H9 (cell line): Measurements from ENCODE around the gene MTFMT. TPM values are rescaled to one million over a fixed set of nuclear protein-coding genes. Genes with fewer than 3 reads are reported as not detected.

ENCODE experiments used
- DNase-seq: peaks from one replicate; pipeline ENCODE4 v3.0.0-alpha.2; 2017
- H2AFZ ChIP-seq: one replicate; pipeline ENCODE4 v1.6.1; 2013; ENCODE audit warnings: mild to moderate bottlenecking, low read length, control low read depth, moderate library complexity
- H2AK5ac ChIP-seq: 2 replicates; pipeline ENCODE4 v1.6.1; 2013; ENCODE audit warnings: low read length, control low read depth, mixed read lengths; ENCODE audit not compliant: insufficient read length
- H2BK120ac ChIP-seq: one replicate; pipeline ENCODE4 v1.6.1; 2013; ENCODE audit warnings: low read depth, mild to moderate bottlenecking, low read length, control low read depth, inconsistent platforms; ENCODE audit not compliant: poor library complexity, severe bottlenecking
- H2BK12ac ChIP-seq: 2 replicates; pipeline ENCODE4 v1.6.1; 2013; ENCODE audit warnings: low read length, control low read depth, mixed read lengths, low read depth; ENCODE audit not compliant: insufficient read length
- H2BK15ac ChIP-seq: 2 replicates; pipeline ENCODE4 v1.6.1; 2013; ENCODE audit warnings: low read depth, low read length, control low read depth
- H2BK20ac ChIP-seq: one replicate; pipeline ENCODE4 v1.6.1; 2013; ENCODE audit warnings: low read depth, mild to moderate bottlenecking, low read length, control low read depth, inconsistent platforms; ENCODE audit not compliant: poor library complexity, severe bottlenecking
- H2BK5ac ChIP-seq: 2 replicates; pipeline ENCODE4 v1.6.1; 2013; ENCODE audit warnings: low read length, control low read depth, mixed read lengths; ENCODE audit not compliant: insufficient read length
- H3K14ac ChIP-seq: 2 replicates; pipeline ENCODE4 v1.6.1; 2013; ENCODE audit warnings: low read length, control low read depth; ENCODE audit not compliant: insufficient read depth
- H3K18ac ChIP-seq: 2 replicates; pipeline ENCODE4 v1.6.1; 2013; ENCODE audit warnings: low read depth, mild to moderate bottlenecking, mixed read lengths, low read length, control low read depth; ENCODE audit not compliant: insufficient read length
- H3K23ac ChIP-seq: 2 replicates; pipeline ENCODE4 v1.6.1; 2013; ENCODE audit warnings: low read length, control low read depth, mixed read lengths, low read depth; ENCODE audit not compliant: insufficient read length
- H3K23me2 ChIP-seq: 2 replicates; pipeline ENCODE4 v1.6.1; 2013; ENCODE audit warnings: low read depth, mild to moderate bottlenecking, mixed read lengths, low read length, control low read depth; ENCODE audit not compliant: insufficient read length, poor library complexity, severe bottlenecking
- H3K27ac ChIP-seq: 2 replicates; pipeline ENCODE4 v1.5.1; 2013; ENCODE audit warnings: low read length, control low read depth, mixed read lengths, low read depth; ENCODE audit not compliant: insufficient read length
- H3K27me3 ChIP-seq: 2 replicates; pipeline ENCODE4 v1.6.1; 2013; ENCODE audit warnings: low read length, control low read depth, inconsistent platforms; ENCODE audit not compliant: insufficient read depth
- H3K4ac ChIP-seq: 2 replicates; pipeline ENCODE4 v1.6.1; 2013; ENCODE audit warnings: low read depth, mild to moderate bottlenecking, control low read depth, inconsistent platforms, low read length, moderate library complexity
- H3K4me1 ChIP-seq: 2 replicates; pipeline ENCODE4 v1.6.1; 2013; ENCODE audit warnings: low read length, control low read depth, inconsistent platforms; ENCODE audit not compliant: insufficient read depth
- H3K4me2 ChIP-seq: 2 replicates; pipeline ENCODE4 v1.6.1; 2013; ENCODE audit warnings: low read length, control low read depth, mixed read lengths; ENCODE audit not compliant: insufficient read length, insufficient read depth
- H3K56ac ChIP-seq: 2 replicates; pipeline ENCODE4 v1.6.1; 2013; ENCODE audit warnings: low read depth, mild to moderate bottlenecking, mixed read lengths, low read length, control low read depth; ENCODE audit not compliant: insufficient read length
- H3K79me1 ChIP-seq: 2 replicates; pipeline ENCODE4 v1.6.1; 2013; ENCODE audit warnings: low read depth, mild to moderate bottlenecking, moderate library complexity, low read length, control low read depth, inconsistent platforms; ENCODE audit not compliant: insufficient read depth, poor library complexity, severe bottlenecking
- H3K79me2 ChIP-seq: 2 replicates; pipeline ENCODE4 v1.6.1; 2013; ENCODE audit warnings: low read length, control low read depth, inconsistent platforms; ENCODE audit not compliant: insufficient read depth
- H3K9ac ChIP-seq: 2 replicates; pipeline ENCODE4 v1.6.1; 2013; ENCODE audit warnings: low read length, control low read depth, mixed read lengths; ENCODE audit not compliant: insufficient read length; ENCODE audit errors: extremely low read depth
- H3K9me3 ChIP-seq: one replicate; pipeline ENCODE4 v1.6.1; 2013; ENCODE audit warnings: low read depth, low read length, inconsistent platforms; ENCODE audit not compliant: control insufficient read depth
- H3T11ph ChIP-seq: one replicate; pipeline ENCODE4 v1.6.1; 2013; ENCODE audit warnings: mild to moderate bottlenecking, low read length, control low read depth, inconsistent platforms
- H4K20me1 ChIP-seq: one replicate; pipeline ENCODE4 v1.6.1; 2013; ENCODE audit not compliant: control insufficient read depth, insufficient read length, insufficient read depth
- H4K5ac ChIP-seq: 2 replicates; pipeline ENCODE4 v1.6.1; 2013; ENCODE audit warnings: low read depth, mild to moderate bottlenecking, mixed read lengths, low read length, control low read depth; ENCODE audit not compliant: insufficient read length
- H4K8ac ChIP-seq: replicated peaks from 2 replicates; pipeline ENCODE4 v1.6.1; 2013; ENCODE audit warnings: low read length, control low read depth, mixed read lengths, low read depth; ENCODE audit not compliant: insufficient read length
- H4K91ac ChIP-seq: 2 replicates; pipeline ENCODE4 v1.6.1; 2013; ENCODE audit warnings: low read depth, mild to moderate bottlenecking, moderate library complexity, mixed read lengths, low read length, control low read depth; ENCODE audit not compliant: insufficient read length
- H3K27ac Mint-ChIP-seq, 3 experiments: 2 replicates in 2 of 3; 3 replicates in 1 of 3; pipeline ENCODE4 v1.8.0; 2020 to 2021; ENCODE audit warnings: mixed read lengths in 3 of 3, mild to moderate bottlenecking in 1 of 3, moderate library complexity in 1 of 3
- H3K27me3 Mint-ChIP-seq: 2 replicates; pipeline ENCODE4 v1.8.0; 2021; ENCODE audit warnings: low read depth, mild to moderate bottlenecking, moderate library complexity, mixed read lengths
- H3K36me3 Mint-ChIP-seq, 3 experiments: 2 replicates in 2 of 3; 3 replicates in 1 of 3; pipeline ENCODE4 v1.8.0; 2020 to 2021; ENCODE audit warnings: low read depth in 3 of 3, mixed read lengths in 3 of 3; ENCODE audit not compliant: insufficient read depth in 1 of 3
- H3K4me1 Mint-ChIP-seq, 2 experiments: 2 replicates each; pipeline ENCODE4 v1.8.0; 2020; ENCODE audit warnings: mixed read lengths in 2 of 2
- H3K4me3 Mint-ChIP-seq, 2 experiments: 2 replicates in 1 of 2; 3 replicates in 1 of 2; pipeline ENCODE4 v1.8.0; 2020 to 2021; ENCODE audit warnings: mild to moderate bottlenecking in 2 of 2, mixed read lengths in 2 of 2, moderate library complexity in 1 of 2
- H3K9me3 Mint-ChIP-seq, 2 experiments: 2 replicates in 1 of 2; 3 replicates in 1 of 2; pipeline ENCODE4 v1.8.0; 2020; ENCODE audit warnings: mild to moderate bottlenecking in 2 of 2, mixed read lengths in 2 of 2, moderate library complexity in 1 of 2
- WGBS: extraction: QIAGEN DNeasy Blood & Tissue Kit; methylation state at CpG from one replicate; pipeline ENCODE4 v1.1.7; 2013; ENCODE audit warnings: missing lambda C conversion rate, low lambda C conversion rate, mixed read lengths; ENCODE audit not compliant: insufficient read length; ENCODE audit errors: extremely low coverage; 5-methylcytosine and 5-hydroxymethylcytosine counted together
- total RNA-seq: library from RNA; stranded (reverse); gene quantifications from 2 replicates; pipeline ENCODE4 v1.2.1, GENCODE V29; 2021
- TF ChIP-seq, protein P1 (sequence below): fragments of 200-600 bp; sonication (generic); conservative IDR thresholded peaks from 3 replicates; pipeline ENCODE4 v1.8.0; 2021; ENCODE audit warnings: antibody characterized with exemption, mild to moderate bottlenecking

MTFMT gene
- total RNA-seq, 1 experiment from 2014 or later: 16.0 TPM

DNA sequence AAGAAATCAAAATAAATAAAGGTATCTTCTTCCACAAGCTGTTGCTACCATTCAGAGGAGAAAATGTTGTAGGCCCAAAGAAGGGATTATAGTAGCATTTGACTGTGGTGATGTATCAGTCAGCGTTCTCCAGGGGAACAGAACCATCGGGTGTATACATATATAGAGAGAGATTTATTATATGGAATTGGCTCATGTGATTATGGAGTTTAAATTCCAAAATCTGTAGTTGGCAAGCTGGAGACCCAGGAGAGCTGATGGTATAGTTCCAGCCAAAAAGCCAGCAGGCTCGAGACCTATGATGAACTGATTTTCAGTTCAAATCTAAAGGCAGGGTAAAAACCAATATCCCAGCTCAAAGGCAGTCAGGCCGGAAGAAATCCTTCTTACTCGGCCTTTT lies 32.4 kb downstream of the MTFMT start:
- Histone ChIP-seq H4K20me1 (no peaks in the 10 kb centered on the region), H2BK15ac (no peak overlapping the region), H3K23ac (no peak overlapping the region), H2AK5ac (no peak overlapping the region), H3K23me2 (no peaks in the 10 kb centered on the region), H3K14ac (no peak overlapping the region), H3K79me2 (no peaks in the 10 kb centered on the region), H4K8ac (no peak overlapping the region), H2BK12ac (no peak overlapping the region), H2BK20ac (no peak overlapping the region), H3K56ac (no peak overlapping the region), H3K4me1 (no peaks in the 10 kb centered on the region), H3K4ac (no peak overlapping the region), H4K91ac (no peak overlapping the region), H3K9me3 (no peaks in the 10 kb centered on the region), H3K27me3 (no peaks in the 10 kb centered on the region), H3T11ph (no peak overlapping the region), H4K5ac (no peak overlapping the region), H3K4me2 (no peak overlapping the region), H2AFZ (no peak overlapping the region), H2BK5ac (no peak overlapping the region), H3K79me1 (no peaks in the 10 kb centered on the region), H2BK120ac (no peak overlapping the region), H3K18ac (no peak overlapping the region), H3K27ac (no peak overlapping the region), H3K9ac (no peak overlapping the region)
- no peaks in the 10 kb centered on the region for H3K9me3 Mint-ChIP-seq
- TF ChIP-seq, protein P1, sequence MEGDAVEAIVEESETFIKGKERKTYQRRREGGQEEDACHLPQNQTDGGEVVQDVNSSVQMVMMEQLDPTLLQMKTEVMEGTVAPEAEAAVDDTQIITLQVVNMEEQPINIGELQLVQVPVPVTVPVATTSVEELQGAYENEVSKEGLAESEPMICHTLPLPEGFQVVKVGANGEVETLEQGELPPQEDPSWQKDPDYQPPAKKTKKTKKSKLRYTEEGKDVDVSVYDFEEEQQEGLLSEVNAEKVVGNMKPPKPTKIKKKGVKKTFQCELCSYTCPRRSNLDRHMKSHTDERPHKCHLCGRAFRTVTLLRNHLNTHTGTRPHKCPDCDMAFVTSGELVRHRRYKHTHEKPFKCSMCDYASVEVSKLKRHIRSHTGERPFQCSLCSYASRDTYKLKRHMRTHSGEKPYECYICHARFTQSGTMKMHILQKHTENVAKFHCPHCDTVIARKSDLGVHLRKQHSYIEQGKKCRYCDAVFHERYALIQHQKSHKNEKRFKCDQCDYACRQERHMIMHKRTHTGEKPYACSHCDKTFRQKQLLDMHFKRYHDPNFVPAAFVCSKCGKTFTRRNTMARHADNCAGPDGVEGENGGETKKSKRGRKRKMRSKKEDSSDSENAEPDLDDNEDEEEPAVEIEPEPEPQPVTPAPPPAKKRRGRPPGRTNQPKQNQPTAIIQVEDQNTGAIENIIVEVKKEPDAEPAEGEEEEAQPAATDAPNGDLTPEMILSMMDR: no peak
- no CpG with 5 or more reads among the region's 5 CpGs for WGBS
- no peaks in the 10 kb centered on the region for H3K36me3 Mint-ChIP-seq
- no peak overlapping the region for H3K4me3 Mint-ChIP-seq
- H3K27ac Mint-ChIP-seq: no peak overlapping the region
- H3K27me3 Mint-ChIP-seq: no peaks in the 10 kb centered on the region; the same call in 1 of the 2 replicates
- peaks cover 0 to 7% of the 10 kb centered on the region in 2 experiments; a peak in 2 of 4 replicates for H3K4me1 Mint-ChIP-seq
- DNase-seq: no peak
